ENCODE data around the gene LAG3.

DNA sequence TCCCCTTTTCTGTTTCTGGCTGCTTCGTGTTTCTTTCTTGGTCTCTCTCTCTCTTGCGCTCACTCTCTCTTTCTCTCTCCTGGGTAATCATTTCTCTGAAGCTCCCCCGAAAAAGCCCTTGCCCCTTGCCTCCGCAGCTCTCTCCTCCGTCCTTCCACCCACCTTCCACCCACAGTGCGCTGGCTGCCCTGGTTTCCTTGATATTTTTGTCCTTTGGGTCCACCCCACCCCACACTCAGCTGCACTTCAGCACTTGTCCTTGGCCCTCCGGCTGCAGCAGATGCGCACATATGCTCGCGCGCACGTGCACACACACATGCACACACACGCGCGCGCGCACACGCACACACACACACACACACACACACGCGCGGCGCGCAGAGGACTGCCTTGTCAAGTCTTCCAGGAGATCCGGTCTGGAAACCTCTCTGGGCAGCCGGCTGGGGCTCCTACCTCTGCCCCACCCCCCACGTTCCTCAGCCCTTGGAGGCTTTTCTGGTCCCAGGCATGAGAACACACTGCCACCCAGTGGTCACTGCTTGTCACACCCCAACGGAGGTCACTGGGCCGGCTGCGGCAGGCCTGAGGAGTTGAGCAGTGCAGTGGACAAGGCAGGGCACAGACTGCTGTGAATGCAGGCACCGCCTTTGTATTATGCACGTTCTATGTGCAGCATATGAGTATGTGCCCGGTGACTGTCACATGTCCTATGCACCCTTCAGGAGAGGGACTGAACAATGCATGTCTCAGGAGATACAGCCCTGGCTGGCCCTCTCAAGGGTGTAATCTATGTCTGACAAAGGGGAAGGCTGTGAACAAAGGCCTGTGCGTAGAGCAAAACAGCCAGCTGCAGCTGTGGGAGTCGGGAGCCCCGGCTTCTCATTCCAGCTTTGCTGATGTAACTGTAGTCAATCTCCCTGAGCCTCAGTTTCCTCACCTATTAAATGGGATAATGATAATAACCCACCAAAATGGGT, 6.5 kb downstream of the LAG3 start:
- TF ChIP-seq CTCF (IDR thresholded peaks at IDR 0.05 in 4 of 5, conservative IDR thresholded peaks at IDR 0.05 in 1 of 5) (peak; percentile 96 to 98 (median 97)), POLR2A (IDR thresholded peaks at IDR 0.05) (no peak)
